Endothelial cell of umbilical vein (primary cell): Measurements from ENCODE around the gene IER5.

Experiments used
- CTCF ChIP-seq, 2 donors: IDR thresholded peaks; 1 replicate in 1 of 2; 2 replicates in 1 of 2; pipeline ENCODE4 v1.5.1; 2011; ENCODE audit warnings: low read length in 2 of 2, mild to moderate bottlenecking in 2 of 2, moderate library complexity in 2 of 2, control low read depth in 1 of 2, inconsistent platforms in 1 of 2, low read depth in 1 of 2; ENCODE audit not compliant: insufficient read depth in 1 of 2; ENCODE audit errors: extremely low read depth in 1 of 2
- POLR2A ChIP-seq: IDR thresholded peaks from 2 replicates; pipeline ENCODE4 v1.6.1; 2012; ENCODE audit warnings: low read depth, mild to moderate bottlenecking, control low read depth, low read length
- POLR2AphosphoS5 ChIP-seq: IDR thresholded peaks from 2 replicates; pipeline ENCODE4 v1.6.1; 2012; ENCODE audit warnings: low read depth, mild to moderate bottlenecking, control low read depth, low read length, moderate library complexity; ENCODE audit not compliant: insufficient read depth

GRCh38 chr1:181127898-181128453, 39.5 kb downstream of the IER5 start:
- no peak for TF ChIP-seq POLR2AphosphoS5
- TF ChIP-seq POLR2A = no peak
- no peak for TF ChIP-seq CTCF (IDR thresholded peaks at IDR 0.05; ENCODE audit: extremely low read depth in 1 of 2, insufficient read depth in 1 of 2, low read depth in 1 of 2, low read length in 2 of 2)
